GM19025 (cell line): Measurements from ENCODE around the gene C1orf122.

ENCODE experiments used
- ATAC-seq: cut with Tn5 transposase; IDR thresholded peaks from one replicate; pipeline ENCODE4 v1.9.1; 2021; ENCODE audit warnings: mild to moderate bottlenecking, low read depth, moderate library complexity; ENCODE audit not compliant: unreplicated experiment

C1orf122 gene

GRCh38 chr1:37797750-37798345 is 9.7 kb upstream of the C1orf122 start:
- ATAC-seq, result no peak

GRCh38 chr1:37802439-37802838 is 5.2 kb upstream of the C1orf122 start:
- no peak for ATAC-seq

- no peak for ATAC-seq
These were observed 403 bp upstream of the C1orf122 start for GRCh38 chr1:37807220-37807554.

GRCh38 chr1:37808369-37809319 is 1.1 kb downstream of the C1orf122 start:
- peak; percentile 30 for ATAC-seq

- ATAC-seq, result no peak
These were observed 2.4 kb downstream of the C1orf122 start for GRCh38 chr1:37809942-37810341.

- ATAC-seq, result no peak
These were observed 3.6 kb downstream of the C1orf122 start for GRCh38 chr1:37811027-37811655.

- no peak for ATAC-seq
These were observed 6.0 kb downstream of the C1orf122 start for GRCh38 chr1:37813529-37814145.

- ATAC-seq, result no peak
These were observed 6.7 kb downstream of the C1orf122 start for GRCh38 chr1:37814252-37814651.

- ATAC-seq, result no peak
These were observed 9.9 kb downstream of the C1orf122 start for GRCh38 chr1:37817481-37817880.

GRCh38 chr1:37821481-37821880 is 13.9 kb downstream of the C1orf122 start:
- no peak for ATAC-seq

GRCh38 chr1:37822906-37823815 is 15.6 kb downstream of the C1orf122 start:
- ATAC-seq, result no peak

GRCh38 chr1:37824001-37824400 is 16.4 kb downstream of the C1orf122 start:
- no peak for ATAC-seq

- no peak for ATAC-seq
These were observed 17.9 kb downstream of the C1orf122 start for GRCh38 chr1:37825506-37825905.

GRCh38 chr1:37828410-37829074 is 21.0 kb downstream of the C1orf122 start:
- ATAC-seq, result no peak

- ATAC-seq, result no peak
These were observed 23.5 kb downstream of the C1orf122 start for GRCh38 chr1:37831109-37831508.

GRCh38 chr1:37831809-37832208 is 24.2 kb downstream of the C1orf122 start:
- ATAC-seq, result no peak

GRCh38 chr1:37836788-37837187 is 29.2 kb downstream of the C1orf122 start:
- ATAC-seq, result no peak

- ATAC-seq, result no peak
These were observed 32.1 kb downstream of the C1orf122 start for GRCh38 chr1:37839676-37840075.

GRCh38 chr1:37840711-37841110 is 33.1 kb downstream of the C1orf122 start:
- ATAC-seq, result no peak

GRCh38 chr1:37841652-37842051 is 34.1 kb downstream of the C1orf122 start:
- ATAC-seq, result no peak
